ENCODE measurements around the gene TRIM67.

The TRIM67 gene

DNA sequence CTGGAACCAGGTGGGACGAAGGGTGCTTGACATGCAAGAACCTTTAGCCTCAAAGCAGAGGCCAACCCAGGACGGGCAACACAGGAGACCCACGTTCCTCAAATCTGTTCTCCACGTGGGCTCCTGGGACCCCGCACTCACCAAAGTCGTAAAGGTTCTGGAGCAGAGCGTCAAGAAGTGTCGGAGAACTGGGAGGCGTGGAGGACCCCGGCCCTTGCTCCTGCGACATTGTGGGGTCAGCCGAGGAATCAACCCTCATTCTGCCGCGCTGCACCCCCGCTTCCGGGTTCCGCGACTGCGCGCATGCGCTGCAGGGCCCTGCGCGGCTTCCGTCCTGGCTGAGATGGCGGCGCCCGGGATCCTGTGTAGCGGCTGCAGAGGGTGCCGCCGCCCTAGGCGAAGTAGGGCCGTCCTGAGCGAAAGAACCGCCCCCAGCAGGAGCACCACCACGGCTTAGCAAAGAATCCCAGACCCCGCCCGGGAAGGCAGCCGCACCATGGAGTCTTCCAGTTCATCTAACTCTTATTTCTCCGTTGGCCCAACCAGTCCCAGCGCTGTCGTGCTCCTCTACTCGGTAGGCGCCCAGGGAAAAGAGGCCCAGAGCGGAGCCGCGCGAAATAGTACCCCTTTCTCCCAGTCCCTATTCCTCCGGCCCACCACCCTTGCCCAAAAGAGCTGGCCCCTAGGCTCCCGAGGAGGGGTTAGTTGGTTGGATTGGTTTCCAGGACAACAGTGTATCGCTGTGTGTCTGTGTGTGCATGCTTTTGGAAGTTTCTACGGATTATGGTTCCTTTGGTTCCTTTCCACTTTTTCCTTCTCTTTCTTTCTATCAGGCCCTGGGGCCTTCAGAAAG lies 79.3 kb downstream of the TRIM67 start, which contains the start of gene GNPAT:
Gene GNPAT (plus strand): TSS at position 330 of the 853 bp plus-strand sequence. CDS start 167 bp downstream, at position 497.
- Histone ChIP-seq H3K4me1 (ENCODE audit: insufficient read depth, low read length) (peaks cover 20% of the 10 kb centered on the region), H3K4me3 (ENCODE audit: low read length) (peak within 1 kb of the TSS; percentile 94), H3K27me3 (ENCODE audit: insufficient read depth, low read length) (no peaks in the 10 kb centered on the region), H3K36me3 (ENCODE audit: insufficient read depth, low read length) (peaks cover 29% of the 10 kb centered on the region), H2AFZ (ENCODE audit: low read depth, low read length) (peak within 1 kb of the TSS; percentile 82), H3K9me3 (ENCODE audit: low read length) (no peaks in the 10 kb centered on the region)

DNA sequence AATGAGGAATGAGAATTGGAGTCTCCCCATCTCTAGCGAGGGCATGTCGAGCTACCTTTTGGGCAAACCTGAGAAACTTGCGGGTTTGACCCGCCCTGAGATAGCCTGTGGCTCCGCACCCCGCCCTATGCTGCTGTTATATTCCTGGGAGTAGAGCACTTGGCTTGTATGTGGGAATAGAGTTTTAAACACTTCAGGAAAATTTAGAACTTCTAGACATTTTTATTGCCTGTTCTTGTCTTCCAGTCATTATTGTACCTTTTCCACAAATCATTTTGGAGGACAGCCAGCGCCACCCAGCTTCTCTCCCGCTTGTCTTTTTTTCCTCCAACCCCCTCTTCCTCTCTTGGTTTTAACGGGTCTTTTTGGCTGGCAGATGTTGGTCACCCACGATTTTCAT lies 79.9 kb downstream of the TRIM67 start:
- Histone ChIP-seq H3K4me1 (ENCODE audit: insufficient read depth, low read length) (peaks cover 20% of the 10 kb centered on the region), H3K27me3 (ENCODE audit: insufficient read depth, low read length) (no peaks in the 10 kb centered on the region), H2AFZ (ENCODE audit: low read depth, low read length) (peak overlapping the region; percentile 82), H3K4me3 (ENCODE audit: low read length) (peak overlapping the region; percentile 94), H3K36me3 (ENCODE audit: insufficient read depth, low read length) (peaks cover 31% of the 10 kb centered on the region), H3K9me3 (ENCODE audit: low read length) (no peaks in the 10 kb centered on the region)

DNA sequence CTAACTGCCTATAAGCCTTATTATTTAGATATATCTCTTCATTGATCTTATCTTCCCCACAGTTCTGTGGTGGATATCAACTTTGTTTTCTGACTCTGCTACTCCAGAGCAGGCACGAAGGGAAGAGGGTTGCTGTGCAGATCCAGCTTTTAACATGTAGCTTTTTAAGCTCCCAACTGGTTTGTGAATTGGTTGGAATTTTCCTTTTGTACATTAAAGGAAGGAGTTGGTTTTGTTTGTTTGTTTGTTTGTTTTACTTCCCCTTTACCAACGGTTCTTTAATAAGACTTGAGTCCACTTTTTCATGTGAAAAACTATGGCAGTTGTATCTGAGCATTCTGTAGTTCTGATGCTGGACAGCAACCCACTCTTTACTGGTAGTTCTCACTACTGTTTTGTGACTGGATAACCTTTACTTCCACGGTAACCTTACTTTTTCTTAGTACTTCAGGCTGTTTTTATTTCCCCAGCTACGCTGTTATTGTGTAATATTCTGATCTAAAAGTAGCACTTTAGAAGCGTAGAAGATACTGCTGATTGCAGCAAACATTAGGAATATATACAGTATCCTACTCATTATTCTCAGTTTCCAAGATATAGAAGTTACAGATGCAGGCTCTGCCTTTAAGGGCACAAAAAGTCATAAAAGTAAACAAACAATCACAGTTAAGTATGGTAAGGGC lies 80.8 kb downstream of the TRIM67 start:
- Histone ChIP-seq H3K4me3 (ENCODE audit: low read length) (peak overlapping the region; percentile 94), H3K36me3 (ENCODE audit: insufficient read depth, low read length) (peaks cover 26% of the 10 kb centered on the region), H3K27me3 (ENCODE audit: insufficient read depth, low read length) (no peaks in the 10 kb centered on the region), H2AFZ (ENCODE audit: low read depth, low read length) (no peak overlapping the region), H3K4me1 (ENCODE audit: insufficient read depth, low read length) (peaks cover 20% of the 10 kb centered on the region), H3K9me3 (ENCODE audit: low read length) (no peaks in the 10 kb centered on the region)

GRCh38 chr1:231248778-231249177 lies 86.9 kb downstream of the TRIM67 start:
- Histone ChIP-seq H3K27me3 (ENCODE audit: insufficient read depth, low read length) (no peaks in the 10 kb centered on the region), H2AFZ (ENCODE audit: low read depth, low read length) (no peak overlapping the region), H3K4me1 (ENCODE audit: insufficient read depth, low read length) (no peaks in the 10 kb centered on the region), H3K36me3 (ENCODE audit: insufficient read depth, low read length) (peaks cover 45% of the 10 kb centered on the region), H3K9me3 (ENCODE audit: low read length) (peaks cover 4% of the 10 kb centered on the region), H3K4me3 (ENCODE audit: low read length) (no peak overlapping the region)

GRCh38 chr1:231252336-231252735 lies 90.5 kb downstream of the TRIM67 start:
- Histone ChIP-seq H2AFZ (ENCODE audit: low read depth, low read length) (no peak overlapping the region), H3K27me3 (ENCODE audit: insufficient read depth, low read length) (no peaks in the 10 kb centered on the region), H3K4me1 (ENCODE audit: insufficient read depth, low read length) (no peaks in the 10 kb centered on the region), H3K4me3 (ENCODE audit: low read length) (no peak overlapping the region), H3K9me3 (ENCODE audit: low read length) (peaks cover 12% of the 10 kb centered on the region), H3K36me3 (ENCODE audit: insufficient read depth, low read length) (peaks cover 50% of the 10 kb centered on the region)

DNA sequence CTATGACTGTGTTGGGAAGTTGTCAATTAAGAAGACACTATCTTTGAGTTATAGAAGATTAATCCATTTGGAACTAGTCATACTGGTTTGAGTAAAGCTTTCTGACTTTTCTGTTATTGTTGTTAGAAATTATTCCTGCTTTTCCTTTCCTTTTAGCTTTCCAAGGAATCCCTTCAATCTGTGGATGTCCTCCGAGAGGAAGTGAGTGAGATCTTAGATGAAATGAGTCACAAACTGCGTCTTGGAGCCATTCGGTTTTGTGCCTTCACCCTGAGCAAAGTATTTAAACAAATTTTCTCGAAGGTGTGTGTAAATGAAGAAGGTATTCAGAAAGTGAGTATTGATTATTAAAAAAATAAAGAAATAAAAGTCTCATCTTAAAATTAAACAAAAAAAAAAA lies 98.5 kb downstream of the TRIM67 start:
- Histone ChIP-seq H2AFZ (ENCODE audit: low read depth, low read length) (no peak overlapping the region), H3K9me3 (ENCODE audit: low read length) (peaks cover 48% of the 10 kb centered on the region), H3K4me1 (ENCODE audit: insufficient read depth, low read length) (no peaks in the 10 kb centered on the region), H3K36me3 (ENCODE audit: insufficient read depth, low read length) (peaks cover 86% of the 10 kb centered on the region), H3K4me3 (ENCODE audit: low read length) (no peak overlapping the region), H3K27me3 (ENCODE audit: insufficient read depth, low read length) (no peaks in the 10 kb centered on the region)

- Histone ChIP-seq H3K9me3 (ENCODE audit: low read length) (peaks cover 20% of the 10 kb centered on the region), H3K27me3 (ENCODE audit: insufficient read depth, low read length) (no peaks in the 10 kb centered on the region), H3K4me3 (ENCODE audit: low read length) (no peak overlapping the region), H3K36me3 (ENCODE audit: insufficient read depth, low read length) (peaks cover 90% of the 10 kb centered on the region), H2AFZ (ENCODE audit: low read depth, low read length) (no peak overlapping the region), H3K4me1 (ENCODE audit: insufficient read depth, low read length) (no peaks in the 10 kb centered on the region)
These were observed 102.8 kb downstream of the TRIM67 start for GRCh38 chr1:231264642-231265041.

DNA sequence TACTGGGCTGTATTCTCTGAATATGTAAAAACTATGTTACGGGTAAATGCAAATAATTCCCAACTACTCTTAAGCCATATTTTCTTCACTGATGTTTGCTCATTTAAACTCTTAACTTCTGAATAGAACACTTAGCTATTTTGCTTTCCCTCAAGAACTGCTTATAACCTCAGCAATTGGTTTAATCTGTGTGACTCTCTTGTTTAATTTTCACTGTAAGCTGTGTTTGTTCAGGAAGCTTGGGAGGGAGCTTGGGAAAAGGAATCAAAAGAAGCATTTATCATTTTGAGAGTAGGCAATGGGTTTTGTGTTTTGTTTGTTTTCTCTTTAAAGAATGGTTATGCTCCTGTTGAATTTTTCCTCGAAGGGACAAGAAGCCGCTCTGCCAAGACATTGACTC lies 103.5 kb downstream of the TRIM67 start:
- Histone ChIP-seq H3K4me1 (ENCODE audit: insufficient read depth, low read length) (no peaks in the 10 kb centered on the region), H3K9me3 (ENCODE audit: low read length) (peaks cover 14% of the 10 kb centered on the region), H3K4me3 (ENCODE audit: low read length) (no peak overlapping the region), H3K36me3 (ENCODE audit: insufficient read depth, low read length) (peaks cover 90% of the 10 kb centered on the region), H2AFZ (ENCODE audit: low read depth, low read length) (no peak overlapping the region), H3K27me3 (ENCODE audit: insufficient read depth, low read length) (no peaks in the 10 kb centered on the region)

DNA sequence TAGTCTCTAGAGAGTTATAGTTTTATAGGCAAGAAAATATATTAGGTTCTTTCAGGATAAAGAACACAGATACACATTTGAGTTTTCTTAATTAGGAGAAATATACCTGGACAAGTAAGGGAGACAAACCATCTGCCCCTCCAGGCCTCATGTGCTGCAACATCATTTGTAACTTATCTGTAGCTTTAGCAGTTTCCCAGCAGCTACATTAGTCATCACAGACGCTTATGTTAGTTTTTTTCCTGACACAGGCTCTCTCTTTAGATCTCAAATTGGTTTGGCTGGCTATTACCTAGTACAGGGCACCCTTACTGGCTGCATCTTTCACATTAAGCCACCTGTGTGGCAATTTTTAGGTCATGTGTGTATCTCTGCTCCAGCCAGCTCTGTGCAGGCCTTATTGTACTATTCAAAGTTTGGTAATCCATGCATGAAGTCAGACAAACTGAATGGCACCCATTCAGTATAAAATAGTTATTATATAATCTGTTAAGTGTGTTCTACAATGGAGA lies 105.0 kb downstream of the TRIM67 start:
- H2AFZ ChIP-seq (ENCODE audit: low read depth, low read length): no peak overlapping the region
- no peak overlapping the region for H3K4me3 ChIP-seq (ENCODE audit: low read length)
- H3K36me3 ChIP-seq (ENCODE audit: insufficient read depth, low read length): peaks cover 88% of the 10 kb centered on the region
- H3K27me3 ChIP-seq (ENCODE audit: insufficient read depth, low read length): no peaks in the 10 kb centered on the region
- no peaks in the 10 kb centered on the region for H3K4me1 ChIP-seq (ENCODE audit: insufficient read depth, low read length)
- H3K9me3 ChIP-seq (ENCODE audit: low read length): peaks cover 7% of the 10 kb centered on the region
